Adrenal gland (tissue), 12 donors: ENCODE measurements around the gene MGAT5B. TPM values are rescaled to one million over a fixed set of nuclear protein-coding genes. Genes with fewer than 3 reads are reported as not detected.

Experiments
- DNase-seq, 7 donors: peaks; one replicate each; pipeline ENCODE4 v3.0.0-alpha.2; 2019 to 2020
- H3K27ac ChIP-seq, 5 donors: fragments of 200-600 bp; sonication (generic) in 4 of 5; 1 replicate in 3 of 5; 2 replicates in 2 of 5; pipeline versions ENCODE4 v1.5.1 to v1.8.0; 2016 to 2020; ENCODE audit warnings: mild to moderate bottlenecking in 1 of 5
- H3K27me3 ChIP-seq: fragments of 200-600 bp; 2 replicates; pipeline ENCODE4 v1.8.0; 2021
- H3K36me3 ChIP-seq, 2 donors: fragments of 200-600 bp; replicated peaks in 1 of 2; 1 replicate in 1 of 2; 2 replicates in 1 of 2; pipeline versions ENCODE4 v1.5.1 to v1.8.0; 2018 to 2022
- H3K4me1 ChIP-seq, 2 donors: fragments of 200-600 bp; replicated peaks in 1 of 2; 1 replicate in 1 of 2; 2 replicates in 1 of 2; pipeline versions ENCODE4 v1.5.1 to v1.8.0; 2018 to 2021
- H3K4me3 ChIP-seq, 4 donors: fragments of 200-600 bp; sonication (generic) in 3 of 4; one replicate each; pipeline ENCODE4 v1.5.1; 2016 to 2018
- H3K9me3 ChIP-seq, 3 donors: fragments of 200-600 bp; sonication (generic) in 1 of 3; replicated peaks in 1 of 3; 1 replicate in 2 of 3; 2 replicates in 1 of 3; pipeline versions ENCODE4 v1.5.1 to v1.8.0; 2016 to 2021
- POLR2A ChIP-seq, 2 donors: fragments of 450-650 bp; IDR thresholded peaks; one replicate each; pipeline ENCODE4 v1.6.1; 2017; ENCODE audit warnings: antibody characterized with exemption in 2 of 2, mild to moderate bottlenecking in 2 of 2, moderate library complexity in 1 of 2
- WGBS, 4 donors: extraction: QIAGEN DNeasy Blood & Tissue Kit in 2 of 4; methylation state at CpG; one replicate each; pipeline versions ENCODE4 v1.1.5 to v1.1.7; 2013 to 2017; 5-methylcytosine and 5-hydroxymethylcytosine counted together
- intact Hi-C, 2 donors: fragments of 100-400 bp; cut with DNase I; formaldehyde crosslinking; loops; one replicate each; pipeline versions ENCODE4 v1.14.1 to v1.15.0; 2022 to 2023
- polyA plus RNA-seq, 3 donors: library from polyadenylated mRNA; stranded (reverse); fragments of 200-250 nt in 2 of 3; fragments of 350-450 nt in 1 of 3; fragmentation: Illumina TruSeq in 1 of 3; extraction: RNeasy Lipid Tissue Mini Kit (QIAGEN cat#74804) in 1 of 3; gene quantifications; one replicate each; pipeline ENCODE4 v1.2.3, GENCODE V29; 2013 to 2014
- total RNA-seq, 9 donors: library from RNA; depleted of rRNA in 4 of 9; stranded (reverse); fragments of >200 nt in 4 of 9; fragments of 120-200 nt in 1 of 9; fragmentation: NEBNext Ultra II Directional in 1 of 9; extraction: Animal tissue kit (Norgen Biotek cat#: 25700) in 1 of 9; gene quantifications; one replicate each; pipeline versions ENCODE4 v1.1.0 to v1.2.4, GENCODE V29; 2013 to 2023
- TF ChIP-seq, protein P1 (sequence below), 6 experiments: fragments of 450-650 bp in 4 of 6; fragments of 200-600 bp in 2 of 6; sonication (generic) in 1 of 6; IDR thresholded peaks; 1 replicate in 5 of 6; 2 replicates in 1 of 6; pipeline versions ENCODE4 v1.5.1 to v1.8.0; 2016 to 2021; ENCODE audit warnings: antibody characterized with exemption in 6 of 6, mild to moderate bottlenecking in 2 of 6, moderate library complexity in 1 of 6
- donor health status: healthy with polysubstance abuse.
- donor health status: Bipolar disorder and iron deficiency.
- donor health status: DM: yes; HTN: yes; CAD: no.
- donor health status: DM: no; HTN: no; CAD: no.
- donor health status: DM: no; HTN: no; CAD: no.
- donor health status: DM: yes; HTN: yes; CAD: no.

The MGAT5B gene
- total and polyA plus RNA-seq, 12 donors: 0.24 to 1.0 (median 0.70) TPM; not detected in 1

GRCh38 chr17:76923491-76923890, 55.3 kb downstream of the MGAT5B start:
- 76 to 89% (median 86%) methylated on average over 11 to 13 of the region's 13 CpGs for WGBS, 4 donors
- DNase-seq: no peak
- Histone ChIP-seq H3K4me1 (peaks cover 0 to 11% of the 10 kb centered on the region in 2 donors), H3K36me3 (no peaks in the 10 kb centered on the region), H3K27me3 (no peaks in the 10 kb centered on the region), H3K27ac (no peak overlapping the region), H3K9me3 (no peaks in the 10 kb centered on the region), H3K4me3 (no peak overlapping the region)
- TF ChIP-seq, protein P1, sequence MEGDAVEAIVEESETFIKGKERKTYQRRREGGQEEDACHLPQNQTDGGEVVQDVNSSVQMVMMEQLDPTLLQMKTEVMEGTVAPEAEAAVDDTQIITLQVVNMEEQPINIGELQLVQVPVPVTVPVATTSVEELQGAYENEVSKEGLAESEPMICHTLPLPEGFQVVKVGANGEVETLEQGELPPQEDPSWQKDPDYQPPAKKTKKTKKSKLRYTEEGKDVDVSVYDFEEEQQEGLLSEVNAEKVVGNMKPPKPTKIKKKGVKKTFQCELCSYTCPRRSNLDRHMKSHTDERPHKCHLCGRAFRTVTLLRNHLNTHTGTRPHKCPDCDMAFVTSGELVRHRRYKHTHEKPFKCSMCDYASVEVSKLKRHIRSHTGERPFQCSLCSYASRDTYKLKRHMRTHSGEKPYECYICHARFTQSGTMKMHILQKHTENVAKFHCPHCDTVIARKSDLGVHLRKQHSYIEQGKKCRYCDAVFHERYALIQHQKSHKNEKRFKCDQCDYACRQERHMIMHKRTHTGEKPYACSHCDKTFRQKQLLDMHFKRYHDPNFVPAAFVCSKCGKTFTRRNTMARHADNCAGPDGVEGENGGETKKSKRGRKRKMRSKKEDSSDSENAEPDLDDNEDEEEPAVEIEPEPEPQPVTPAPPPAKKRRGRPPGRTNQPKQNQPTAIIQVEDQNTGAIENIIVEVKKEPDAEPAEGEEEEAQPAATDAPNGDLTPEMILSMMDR (IDR thresholded peaks at IDR 0.05): no peak
- no peak for TF ChIP-seq POLR2A (IDR thresholded peaks at IDR 0.05)
- intact Hi-C loops: no loop called here

DNA sequence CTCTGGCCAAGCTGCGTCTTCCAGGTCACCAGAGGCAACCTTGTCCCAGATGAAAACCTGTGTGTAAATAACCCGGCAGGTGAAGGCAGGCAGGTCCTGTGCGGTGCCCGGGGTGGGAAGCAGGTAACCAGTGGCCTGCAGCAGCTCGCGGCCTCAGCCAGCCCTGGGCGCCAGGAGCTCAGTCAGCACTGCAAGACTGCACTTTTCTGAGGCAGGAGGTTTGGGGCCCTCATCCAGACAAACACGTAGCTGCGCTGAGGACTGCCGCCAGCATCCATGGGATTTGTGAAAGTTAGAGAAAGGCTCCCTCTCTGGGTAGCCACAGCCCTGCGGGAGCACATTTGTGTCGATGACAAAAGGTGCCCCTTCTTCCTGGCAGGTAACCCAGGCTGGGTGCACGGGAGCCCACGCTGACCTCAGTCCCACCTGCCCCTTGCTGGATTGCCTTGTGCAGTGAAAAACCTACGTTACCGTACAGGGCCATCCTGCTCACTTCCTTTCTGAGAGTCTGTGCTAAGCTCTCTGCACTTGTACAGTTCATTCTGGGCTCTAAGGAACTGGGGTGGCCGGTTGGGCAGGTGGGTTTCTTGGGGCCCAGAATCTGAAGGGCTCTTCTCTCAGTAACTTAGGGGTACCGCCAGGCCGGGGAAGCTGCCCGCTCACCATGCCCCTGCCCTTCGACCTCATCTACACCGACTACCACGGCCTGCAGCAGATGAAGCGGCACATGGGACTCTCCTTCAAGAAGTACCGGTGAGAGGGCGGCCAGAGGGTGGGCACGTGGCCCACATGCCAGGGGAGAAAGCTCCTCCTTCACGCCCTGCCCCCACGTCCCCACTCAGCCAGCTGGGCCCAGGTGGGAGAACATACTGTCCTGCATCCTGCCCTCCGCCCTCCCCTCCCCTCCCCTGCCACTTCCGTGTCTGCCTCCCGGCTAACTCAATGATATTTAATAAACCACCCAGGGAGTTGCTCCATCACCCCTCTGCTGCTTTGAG, 56.4 kb downstream of the MGAT5B start:
- no peak overlapping the region for H3K27ac ChIP-seq
- DNase-seq: peak in 1 of 7 donors; percentile 27
- H3K27me3 ChIP-seq: no peaks in the 10 kb centered on the region
- no peak overlapping the region for H3K4me3 ChIP-seq
- H3K9me3 ChIP-seq: no peaks in the 10 kb centered on the region
- TF ChIP-seq POLR2A (IDR thresholded peaks at IDR 0.05): no peak
- TF ChIP-seq, protein P1 (IDR thresholded peaks at IDR 0.05): no peak
- intact Hi-C loops: no loop called here
- WGBS, 4 donors: 66 to 77% (median 75%) methylated on average over 13 to 29 of the region's 32 CpGs
- peaks cover 0 to 11% of the 10 kb centered on the region in 2 donors for H3K4me1 ChIP-seq
- H3K36me3 ChIP-seq: no peaks in the 10 kb centered on the region

DNA sequence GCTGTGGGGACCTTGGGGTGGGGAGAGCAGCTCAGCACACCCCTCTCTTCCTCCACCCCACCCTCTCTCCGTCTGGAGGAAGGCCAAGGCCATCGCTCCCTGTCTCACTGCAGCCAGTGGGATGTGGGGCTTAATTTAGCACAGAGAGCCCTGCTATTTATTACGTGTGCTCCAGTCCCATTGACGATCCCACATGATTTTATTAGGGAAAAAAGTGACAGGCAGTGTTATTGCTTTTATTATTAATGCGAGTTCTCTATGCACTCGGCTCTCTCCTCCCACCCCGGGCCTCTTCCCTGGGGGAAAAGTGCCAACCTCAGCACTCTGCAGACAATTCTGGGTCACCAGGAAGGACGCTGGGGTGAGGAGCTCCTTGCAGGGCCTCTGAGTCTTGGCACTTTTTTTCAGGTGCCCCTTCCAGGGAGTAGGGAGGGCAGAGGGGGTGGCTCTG, 57.3 kb downstream of the MGAT5B start:
- peak; percentile 30 to 84 (median 70) for DNase-seq
- Histone ChIP-seq H3K4me1 (peaks cover 0 to 11% of the 10 kb centered on the region in 2 donors), H3K27ac (peak overlapping the region in 1 of 5 donors; percentile 12), H3K9me3 (no peaks in the 10 kb centered on the region), H3K4me3 (no peak overlapping the region), H3K36me3 (no peaks in the 10 kb centered on the region), H3K27me3 (no peaks in the 10 kb centered on the region)
- no peak for TF ChIP-seq POLR2A (IDR thresholded peaks at IDR 0.05)
- TF ChIP-seq, protein P1 (IDR thresholded peaks at IDR 0.05): no peak
- 5 to 13% (median 11%) methylated on average over 8 of the region's 8 CpGs for WGBS, 4 donors
- intact Hi-C loops: no loop called here

DNA sequence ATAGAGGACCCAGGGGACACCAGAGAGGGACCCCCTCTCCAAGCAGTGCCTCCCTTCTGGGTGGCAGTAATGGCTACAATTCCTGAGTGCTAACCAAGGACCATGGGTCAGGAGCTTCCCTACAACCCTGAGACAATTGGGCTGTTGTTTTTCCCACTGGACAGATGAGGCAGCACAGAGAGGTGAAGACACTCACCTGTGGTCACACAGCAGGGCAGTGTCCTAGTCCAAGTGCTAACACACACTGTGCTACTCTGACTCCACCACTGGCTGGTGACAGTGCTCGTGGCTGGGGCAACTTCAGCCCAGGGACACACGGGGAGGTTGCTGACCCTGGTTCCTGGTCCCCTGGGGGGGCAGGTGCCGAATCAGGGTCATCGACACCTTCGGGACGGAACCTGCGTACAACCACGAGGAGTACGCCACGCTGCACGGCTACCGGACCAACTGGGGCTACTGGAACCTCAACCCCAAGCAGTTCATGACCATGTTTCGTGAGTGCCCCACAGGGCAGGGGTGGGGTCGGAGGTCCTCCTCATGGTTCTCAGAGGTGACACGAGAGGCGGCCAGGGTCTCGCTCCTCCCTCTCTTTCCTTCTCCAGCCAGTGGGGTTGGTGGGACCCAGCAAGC, 58.1 kb downstream of the MGAT5B start:
- no peaks in the 10 kb centered on the region for H3K27me3 ChIP-seq
- no peak overlapping the region for H3K27ac ChIP-seq
- intact Hi-C loops: no loop called here
- H3K9me3 ChIP-seq: no peaks in the 10 kb centered on the region
- no peaks in the 10 kb centered on the region for H3K36me3 ChIP-seq
- no peak overlapping the region for H3K4me3 ChIP-seq
- 80 to 91% (median 83%) methylated on average over 1 to 17 of the region's 17 CpGs; no CpG with 5 or more reads in 1 of the 4 donors for WGBS, 4 donors
- no peak for DNase-seq
- TF ChIP-seq, protein P1 (IDR thresholded peaks at IDR 0.05): no peak
- no peak for TF ChIP-seq POLR2A (IDR thresholded peaks at IDR 0.05)
- H3K4me1 ChIP-seq: peaks cover 0 to 11% of the 10 kb centered on the region in 2 donors
